Adrenal gland (tissue), 5 donors: ENCODE results near the gene LRRC37A2.
"Not testable (repeated sequence)": the region's sequence is repeated elsewhere in the genome, so short reads cannot be mapped to it uniquely, and the experiment has no call there.

Experiments used
- CTCF ChIP-seq, 6 experiments: fragments of 450-650 bp in 4 of 6; fragments of 200-600 bp in 2 of 6; sonication (generic) in 1 of 6; IDR thresholded peaks; 1 replicate in 5 of 6; 2 replicates in 1 of 6; pipeline versions ENCODE4 v1.5.1 to v1.8.0; 2016 to 2021; ENCODE audit warnings: antibody characterized with exemption in 6 of 6, mild to moderate bottlenecking in 2 of 6, moderate library complexity in 1 of 6
- POLR2A ChIP-seq, 2 donors: fragments of 450-650 bp; IDR thresholded peaks; one replicate each; pipeline ENCODE4 v1.6.1; 2017; ENCODE audit warnings: antibody characterized with exemption in 2 of 2, mild to moderate bottlenecking in 2 of 2, moderate library complexity in 1 of 2
- donor health status: DM: no; HTN: no; CAD: no.

DNA sequence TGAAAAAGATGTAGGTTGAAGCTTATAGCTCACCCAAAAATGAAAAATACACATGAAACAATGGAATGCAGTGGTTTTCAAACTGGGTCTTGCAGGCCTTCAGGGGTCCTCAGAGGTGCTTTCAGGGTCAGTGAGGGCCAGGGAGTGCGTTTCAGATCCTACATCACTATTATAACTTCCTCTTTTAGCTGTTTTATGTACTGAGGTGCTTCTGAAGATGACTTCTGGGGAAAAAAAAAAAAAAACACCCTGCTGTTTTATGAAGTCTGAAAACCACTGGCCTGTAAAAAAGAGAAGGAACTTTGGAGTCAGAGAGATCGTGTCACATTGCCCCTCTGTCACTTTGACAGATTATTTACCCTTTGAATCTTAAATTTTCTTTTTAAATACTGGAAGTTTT is 36.7 kb upstream of the LRRC37A2 start:
- TF ChIP-seq CTCF, POLR2A (IDR thresholded peaks at IDR 0.05): not testable (repeated sequence)
